Measurements from ENCODE around the gene MKNK2. TPM values are rescaled to one million over a fixed set of nuclear protein-coding genes. Genes with fewer than 3 reads are reported as not detected.
"Not testable (repeated sequence)": the region's sequence is repeated elsewhere in the genome, so short reads cannot be mapped to it uniquely, and the experiment has no call there.

MKNK2 gene
- total RNA-seq, 1 donor from 2014 or later = 314 TPM

GRCh38 chr19:1991018-1991913 lies 59.8 kb downstream of the MKNK2 start:
- H3K36me3 ChIP-seq = peaks cover 45% of the 10 kb centered on the region
- no peak for DNase-seq

GRCh38 chr19:1990230-1991017 lies 60.6 kb downstream of the MKNK2 start:
- Histone ChIP-seq H3K27ac (no peak overlapping the region), H3K4me3 (no peak overlapping the region), H3K9me3 (no peaks in the 10 kb centered on the region), H3K27me3 (no peaks in the 10 kb centered on the region), H3K4me1 (no peaks in the 10 kb centered on the region), H3K36me3 (peaks cover 53% of the 10 kb centered on the region)
- intact Hi-C loops (cut with DNase I) = no loop called here
- no peak for ATAC-seq
- no peak for DNase-seq
- TF ChIP-seq CTCF (IDR thresholded peaks at IDR 0.05) = no peak

More at GRCh38 chr19:1991018-1991913, 59.8 kb downstream of the MKNK2 start:
- TF ChIP-seq CTCF (IDR thresholded peaks at IDR 0.05) = no peak
- no peaks in the 10 kb centered on the region for H3K4me1 ChIP-seq
- intact Hi-C loops (cut with DNase I) = no loop called here
- H3K4me3 ChIP-seq = no peak overlapping the region
- H3K27me3 ChIP-seq = no peaks in the 10 kb centered on the region
- ATAC-seq = no peak
- H3K27ac ChIP-seq = no peak overlapping the region
- no peaks in the 10 kb centered on the region for H3K9me3 ChIP-seq

- Histone ChIP-seq H3K27me3 (no peaks in the 10 kb centered on the region), H3K27ac (no peak overlapping the region), H3K9me3 (no peaks in the 10 kb centered on the region), H3K4me3 (no peak overlapping the region), H3K36me3 (peaks cover 60% of the 10 kb centered on the region), H3K4me1 (no peaks in the 10 kb centered on the region)
- DNase-seq = no peak
- intact Hi-C loops (cut with DNase I) = no loop called here
- ATAC-seq = no peak
- no peak for TF ChIP-seq CTCF (IDR thresholded peaks at IDR 0.05)
Observed at GRCh38 chr19:1989513-1990229, 61.4 kb downstream of the MKNK2 start.

- H3K27me3 ChIP-seq; H3K27ac ChIP-seq; intact Hi-C loops (cut with DNase I); H3K4me1 ChIP-seq; DNase-seq; H3K9me3 ChIP-seq; H3K4me3 ChIP-seq; ATAC-seq: not testable (repeated sequence)
- peaks cover 63% of the 10 kb centered on the region for H3K36me3 ChIP-seq
Observed at GRCh38 chr19:1988464-1988863, 62.6 kb downstream of the MKNK2 start.

Other genes starting within 250 kb of the MKNK2 start
- gene ATP8B3, start 239.0 kb downstream of the MKNK2 start, total RNA-seq = 0.64 TPM
- gene REXO1, start 202.8 kb downstream of the MKNK2 start, total RNA-seq = 37.2 TPM
- 28.0 TPM for gene KLF16, start 187.7 kb downstream of the MKNK2 start, total RNA-seq
- gene ABHD17A, start 165.7 kb downstream of the MKNK2 start, total RNA-seq = 76.1 TPM
- 6.3 TPM for gene ADAT3, start 145.8 kb downstream of the MKNK2 start, total RNA-seq
- gene SCAMP4, start 145.8 kb downstream of the MKNK2 start, total RNA-seq = 73.2 TPM
- 60.6 TPM for gene CSNK1G2, start 110.1 kb downstream of the MKNK2 start, total RNA-seq
- 56.5 TPM for gene BTBD2, start 35.5 kb downstream of the MKNK2 start, total RNA-seq
- 58.8 TPM for gene MOB3A, start 45.1 kb upstream of the MKNK2 start, total RNA-seq
- 6.8 TPM for gene IZUMO4, start 45.7 kb upstream of the MKNK2 start, total RNA-seq
- 109 TPM for gene AP3D1, start 100.3 kb upstream of the MKNK2 start, total RNA-seq
- gene DOT1L, start 112.7 kb upstream of the MKNK2 start, total RNA-seq = 42.0 TPM
- 54.6 TPM for gene PLEKHJ1, start 185.1 kb upstream of the MKNK2 start, total RNA-seq
- gene SF3A2, start 185.6 kb upstream of the MKNK2 start, total RNA-seq = 67.1 TPM
- 6.1 TPM for gene AMH, start 198.1 kb upstream of the MKNK2 start, total RNA-seq
- gene JSRP1, start 205.2 kb upstream of the MKNK2 start, total RNA-seq = 1.1 TPM
- gene PEAK3, start 230.9 kb upstream of the MKNK2 start, total RNA-seq = 4.5 TPM